ENCODE measurements around the gene RNASEH2C. TPM values are rescaled to one million over a fixed set of nuclear protein-coding genes. Genes with fewer than 3 reads are reported as not detected.
"Not testable (repeated sequence)": the region's sequence is repeated elsewhere in the genome, so short reads cannot be mapped to it uniquely, and the experiment has no call there.

Gene RNASEH2C
- 82.4 and 82.8 TPM in 2 replicates for total RNA-seq

- intact Hi-C loops (cut with micrococcal nuclease), result loop anchor here (1.0 kb wide), 5 partner anchors 8 to 332 kb away; partner anchors contain the start of genes BANF1, CFL1, EIF1AD and FOSL1
Measured at GRCh38 chr11:65720211-65720934, at the start of gene RNASEH2C. Gene RNASEH2C, minus strand, starts transcription at chr11:65720798. Its CDS starts 40 bp downstream, at chr11:65720758.

DNA sequence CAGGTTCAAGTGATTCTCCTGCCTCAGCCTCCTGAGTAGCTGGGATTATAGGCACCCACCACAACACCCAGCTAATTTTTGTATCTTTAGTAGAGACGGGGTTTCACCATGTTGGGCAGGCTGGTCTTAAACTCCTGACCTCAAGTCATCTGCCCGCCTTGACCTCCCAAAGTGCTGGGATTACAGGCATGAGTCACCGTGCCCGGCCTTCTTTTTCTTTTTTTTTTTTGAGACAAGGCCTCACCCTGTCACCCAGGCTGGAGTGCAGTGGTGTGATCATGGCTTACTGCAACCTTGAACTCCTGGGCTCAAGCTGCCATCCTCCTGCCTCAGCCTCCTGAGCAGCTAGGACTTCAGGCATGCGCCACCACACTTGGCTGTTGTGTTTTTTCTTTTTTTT lies 47.2 kb upstream of the RNASEH2C start:
- intact Hi-C loops (cut with micrococcal nuclease), result loop anchor here (10.0 kb wide), 1 partner anchor 47 kb away; no protein-coding TSS in a partner anchor

GRCh38 chr11:65767406-65767805 lies 46.8 kb upstream of the RNASEH2C start:
- intact Hi-C loops (cut with micrococcal nuclease), result loop anchor here (10.0 kb wide), 1 partner anchor 47 kb away; no protein-coding TSS in a partner anchor

DNA sequence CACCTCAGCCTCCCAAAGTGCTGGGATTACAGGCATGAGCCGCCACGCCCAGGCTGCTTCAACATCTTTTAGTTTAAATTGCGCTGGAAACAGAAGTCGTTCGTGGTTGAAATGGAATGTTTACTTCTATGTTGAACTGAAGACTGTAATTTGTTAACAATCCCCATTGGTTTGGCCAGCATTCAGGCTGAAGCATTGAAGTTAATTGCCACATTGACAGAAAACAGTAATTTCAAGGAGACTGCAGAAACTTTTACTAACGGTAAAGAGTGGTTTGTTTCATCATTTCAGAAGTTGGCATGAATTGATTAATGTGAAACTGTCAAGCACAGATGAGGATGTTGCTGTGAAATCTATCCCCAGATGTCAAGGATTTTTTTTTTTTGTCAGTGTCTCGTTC lies 45.9 kb upstream of the RNASEH2C start:
- intact Hi-C loops (cut with micrococcal nuclease), result loop anchor here (10.0 kb wide), 1 partner anchor 48 kb away; no protein-coding TSS in a partner anchor

DNA sequence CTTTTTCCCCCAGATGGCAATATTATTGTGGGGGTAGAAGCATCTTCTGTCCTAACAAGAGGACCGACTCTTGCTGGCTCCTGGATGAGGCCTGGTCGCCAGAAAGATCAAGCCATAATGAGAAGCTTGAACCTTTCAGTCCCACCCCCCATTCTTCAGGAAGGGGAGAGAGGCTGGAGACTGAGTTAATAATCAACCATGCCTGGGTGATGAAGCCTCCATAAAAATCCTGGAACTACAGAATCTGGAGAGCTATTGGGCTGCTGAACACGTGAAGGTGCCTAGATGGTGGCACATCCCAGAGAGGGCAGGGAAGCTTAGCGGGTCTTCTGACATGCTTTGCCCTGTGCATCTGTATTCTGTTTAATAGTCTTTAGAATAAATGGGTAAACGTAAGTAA lies 43.8 kb upstream of the RNASEH2C start:
- intact Hi-C loops (cut with micrococcal nuclease), result loop anchor here (10.0 kb wide), 1 partner anchor 50 kb away; no protein-coding TSS in a partner anchor

- intact Hi-C loops (cut with micrococcal nuclease), result loop anchor here (10.0 kb wide), 1 partner anchor 52 kb away; no protein-coding TSS in a partner anchor
Measured at GRCh38 chr11:65762816-65763215, 42.2 kb upstream of the RNASEH2C start.

DNA sequence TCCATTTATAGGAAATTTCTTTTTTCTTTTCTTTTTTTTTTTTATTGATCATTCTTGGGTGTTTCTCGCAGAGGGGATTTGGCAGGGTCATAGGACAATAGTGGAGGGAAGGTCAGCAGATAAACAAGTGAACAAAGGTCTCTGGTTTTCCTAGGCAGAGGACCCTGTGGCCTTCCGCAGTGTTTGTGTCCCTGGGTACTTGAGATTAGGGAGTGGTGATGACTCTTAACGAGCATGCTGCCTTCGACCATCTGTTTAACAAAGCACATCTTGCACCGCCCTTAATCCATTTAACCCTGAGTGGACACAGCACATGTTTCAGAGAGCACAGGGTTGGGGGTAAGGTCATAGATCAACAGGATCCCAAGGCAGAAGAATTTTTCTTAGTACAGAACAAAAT lies 41.6 kb upstream of the RNASEH2C start:
- intact Hi-C loops (cut with micrococcal nuclease), result loop anchor here (10.0 kb wide), 1 partner anchor 53 kb away; no protein-coding TSS in a partner anchor

- intact Hi-C loops (cut with micrococcal nuclease), result no loop called here
Measured at GRCh38 chr11:65745049-65745448, 24.5 kb upstream of the RNASEH2C start.

- intact Hi-C loops (cut with micrococcal nuclease), result no loop called here
Measured at GRCh38 chr11:65744699-65745042, 24.1 kb upstream of the RNASEH2C start.

DNA sequence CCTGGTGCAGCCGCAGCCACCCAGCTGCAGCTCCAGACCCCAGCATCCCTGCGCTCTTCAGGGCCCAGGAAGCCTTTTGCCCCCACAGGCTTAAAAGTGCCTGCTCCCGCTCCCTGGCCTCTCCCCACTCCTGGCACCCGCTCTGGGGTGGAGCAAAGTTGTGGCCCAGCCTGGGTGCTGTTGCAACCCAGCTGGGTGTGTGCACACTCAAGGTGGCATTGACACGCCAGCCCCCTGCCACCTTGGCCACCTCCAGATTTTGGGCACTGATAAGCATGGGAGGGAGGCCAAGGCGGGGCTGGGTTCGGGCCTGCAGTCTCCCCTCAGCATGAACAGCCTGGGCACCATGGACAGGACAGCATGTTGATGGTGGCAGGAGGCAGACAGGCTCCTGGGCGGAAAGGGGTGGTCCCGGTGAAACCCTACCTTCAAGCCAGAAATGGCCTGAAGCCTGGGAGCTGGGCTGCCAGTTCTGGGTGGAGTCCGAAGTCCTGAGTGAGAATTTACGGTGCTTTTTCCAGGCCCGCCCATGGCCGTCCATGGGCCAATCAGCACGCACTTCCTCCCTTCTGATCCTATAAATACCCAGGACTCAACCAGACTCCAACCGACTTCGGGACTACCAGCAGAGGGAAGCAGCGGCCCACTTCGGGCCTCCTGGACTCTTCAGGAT lies 23.6 kb upstream of the RNASEH2C start:
- intact Hi-C loops (cut with micrococcal nuclease), result no loop called here

GRCh38 chr11:65743681-65744025 lies 23.1 kb upstream of the RNASEH2C start:
- intact Hi-C loops (cut with micrococcal nuclease), result no loop called here

DNA sequence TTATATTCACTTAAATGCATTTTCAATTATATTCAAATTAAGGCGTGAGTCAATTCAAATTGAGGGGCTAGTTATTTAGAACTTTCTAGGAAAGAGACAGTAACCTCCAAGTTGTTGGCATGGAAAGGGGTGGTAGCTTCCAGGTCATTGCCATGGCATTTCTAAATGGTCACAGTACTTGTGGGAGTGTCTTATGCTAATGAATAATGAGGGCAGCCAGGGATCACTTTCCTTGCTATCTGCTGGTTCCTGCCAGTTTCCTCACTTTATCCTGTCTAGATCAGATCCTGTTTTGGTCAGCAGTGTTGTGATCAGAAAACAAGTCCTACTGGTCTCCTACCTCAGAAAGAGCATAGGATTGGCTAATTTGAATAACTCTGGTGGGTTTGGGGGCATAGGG lies 21.8 kb upstream of the RNASEH2C start:
- intact Hi-C loops (cut with micrococcal nuclease), result no loop called here

GRCh38 chr11:65741185-65741584 lies 20.6 kb upstream of the RNASEH2C start:
- intact Hi-C loops (cut with micrococcal nuclease), result no loop called here

DNA sequence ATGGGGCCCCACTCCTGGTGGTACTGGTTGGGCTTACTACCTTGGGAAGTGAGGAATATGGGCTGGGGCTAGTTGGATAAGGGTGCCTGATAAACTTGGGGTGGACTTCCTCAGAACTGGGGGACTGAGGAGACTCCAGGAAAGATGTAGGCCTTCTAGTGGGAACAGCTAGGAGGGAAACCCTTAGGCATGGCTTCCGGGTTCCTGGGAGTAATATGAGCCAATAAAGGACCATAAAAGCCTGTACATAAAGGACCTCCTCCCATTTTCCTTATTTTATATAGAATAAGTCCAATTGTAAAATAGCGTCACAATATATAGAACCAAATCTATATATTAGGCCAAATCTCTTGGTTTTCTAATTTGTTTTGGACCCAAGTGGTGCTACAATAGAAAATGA lies 18.4 kb upstream of the RNASEH2C start:
- intact Hi-C loops (cut with micrococcal nuclease), result no loop called here

GRCh38 chr11:65736810-65737209 lies 16.2 kb upstream of the RNASEH2C start:
- intact Hi-C loops (cut with micrococcal nuclease), result no loop called here

DNA sequence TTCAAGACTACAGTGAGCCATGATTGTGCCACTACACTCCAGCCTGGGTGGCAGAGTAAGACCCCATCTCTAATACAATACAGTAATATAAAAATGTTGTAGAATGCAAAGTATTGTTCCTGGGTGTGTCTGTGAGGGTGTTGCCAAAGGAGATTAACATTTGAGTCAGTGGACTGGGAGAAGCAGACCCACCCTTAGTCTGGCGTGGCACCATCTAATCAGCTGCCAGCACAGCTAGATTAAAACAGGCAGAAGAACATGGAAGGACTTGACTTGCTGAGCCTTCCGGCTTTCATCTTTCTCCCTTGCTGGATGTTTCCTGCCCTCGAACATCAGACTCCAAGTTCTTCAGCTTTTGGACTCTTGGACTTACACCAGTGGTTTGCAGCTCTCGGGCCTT lies 14.5 kb upstream of the RNASEH2C start:
- intact Hi-C loops (cut with micrococcal nuclease), result not testable (repeated sequence)

GRCh38 chr11:65730461-65730860 lies 9.9 kb upstream of the RNASEH2C start:
- intact Hi-C loops (cut with micrococcal nuclease), result no loop called here

DNA sequence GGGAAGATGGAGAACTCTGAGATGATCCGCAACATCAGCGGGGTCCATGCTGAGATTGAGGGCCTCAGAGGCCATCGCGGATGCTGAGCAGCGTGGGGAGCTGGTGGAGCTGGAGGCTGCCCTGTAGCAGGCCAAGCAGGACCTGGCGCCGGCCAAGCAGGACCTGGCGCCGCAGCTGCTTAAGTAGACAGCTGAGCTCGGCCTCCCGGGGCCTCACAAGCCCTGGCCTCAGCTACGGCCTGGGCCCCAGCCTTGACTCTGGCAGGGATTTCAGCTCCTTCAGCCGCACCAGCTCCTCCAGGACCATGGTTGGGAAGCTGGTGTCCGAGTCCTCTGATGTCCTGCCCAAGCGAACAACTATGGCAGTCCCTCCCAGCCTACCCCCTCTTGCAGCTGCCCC lies 7.3 kb upstream of the RNASEH2C start:
- intact Hi-C loops (cut with micrococcal nuclease), result no loop called here

- intact Hi-C loops (cut with micrococcal nuclease), result no loop called here
Measured at GRCh38 chr11:65726660-65727059, 6.1 kb upstream of the RNASEH2C start.

- intact Hi-C loops (cut with micrococcal nuclease), result no loop called here
Measured at GRCh38 chr11:65722261-65722660, 1.7 kb upstream of the RNASEH2C start.

GRCh38 chr11:65719871-65720210 lies 757 bp downstream of the RNASEH2C start:
- intact Hi-C loops (cut with micrococcal nuclease), result loop anchor here (1.0 kb wide), 5 partner anchors 8 to 332 kb away; partner anchors contain the start of genes BANF1, CFL1, EIF1AD and FOSL1

- intact Hi-C loops (cut with micrococcal nuclease), result no loop called here
Measured at GRCh38 chr11:65718964-65719492, 1.6 kb downstream of the RNASEH2C start.

Data from T-helper 1 cell treated with Interleukin-12 subunit alpha and Interleukin-12 subunit beta and Interleukin-4 antibody, amounts not matched to agents 30 ng/mL and 1 ng/mL, for 36 hours (primary cell).